HEK293 (cell line): ENCODE measurements around the gene SCN7A.

Experiments used
- CTCF ChIA-PET: fragments of 350-600 bp; formaldehyde crosslinking; extraction: SDS; loops from one replicate; lab custom pipeline; 2021; ENCODE audit warnings: antibody characterized with exemption; lab: Yijun Ruan, JAX
- POLR2A ChIA-PET: fragments of 300-600 bp; formaldehyde crosslinking; extraction: SDS; loops from one replicate; lab custom pipeline; 2020; ENCODE audit warnings: antibody characterized with exemption, inconsistent platforms; lab: Yijun Ruan, JAX
- H3K27ac ChIP-seq: fragments of 200-500 bp; sonication (Bioruptor generic); 2 replicates; pipeline ENCODE4 v1.5.1; 2014; ENCODE audit warnings: low read depth, low read length, control low read depth, inconsistent platforms; ENCODE audit errors: extremely low read depth
- H3K36me3 ChIP-seq, 2 experiments: fragments of 200-500 bp in 1 of 2; sonication (Bioruptor generic) in 1 of 2; 1 replicate in 1 of 2; 2 replicates in 1 of 2; pipeline ENCODE4 v1.5.1; 2014 to 2017; ENCODE audit warnings: inconsistent platforms in 2 of 2, low read length in 2 of 2; ENCODE audit not compliant: control insufficient read depth in 2 of 2, insufficient read depth in 1 of 2
- H3K4me1 ChIP-seq: fragments of 200-500 bp; sonication (Bioruptor generic); 2 replicates; pipeline ENCODE4 v1.5.1; 2014; ENCODE audit warnings: mild to moderate bottlenecking, low read length, inconsistent platforms; ENCODE audit not compliant: control insufficient read depth, insufficient read depth
- H3K4me3 ChIP-seq: 2 replicates; pipeline ENCODE4 v1.5.1; 2011; ENCODE audit warnings: low read depth, mild to moderate bottlenecking, control low read depth, low read length, moderate library complexity
- H3K9me3 ChIP-seq: fragments of 200-500 bp; sonication (Bioruptor generic); 2 replicates; pipeline ENCODE4 v1.5.1; 2014; ENCODE audit warnings: low read depth, low read length, inconsistent platforms; ENCODE audit not compliant: control insufficient read depth, insufficient read depth
- KLF10 ChIP-seq: fragments of 450-650 bp; IDR thresholded peaks from 2 replicates; pipeline ENCODE4 v1.5.1; 2018; ENCODE audit warnings: missing biosample characterization, mild to moderate bottlenecking, missing genetic modification characterization
- OSR2 ChIP-seq: fragments of 450-650 bp; formaldehyde crosslinking; IDR thresholded peaks from 2 replicates; pipeline ENCODE4 v1.5.1; 2016; ENCODE audit warnings: missing biosample characterization, missing genetic modification characterization
- REPIN1 ChIP-seq: fragments of 450-650 bp; formaldehyde crosslinking; IDR thresholded peaks from 2 replicates; pipeline ENCODE4 v1.5.1; 2017; ENCODE audit warnings: missing biosample characterization, missing genetic modification characterization, low read depth
- SP2 ChIP-seq: fragments of 450-650 bp; formaldehyde crosslinking; IDR thresholded peaks from 2 replicates; pipeline ENCODE4 v1.5.1; 2016; ENCODE audit warnings: missing biosample characterization, missing genetic modification characterization
- WT1 ChIP-seq: fragments of 450-650 bp; formaldehyde crosslinking; IDR thresholded peaks from 2 replicates; pipeline ENCODE4 v1.5.1; 2016; ENCODE audit warnings: missing biosample characterization, missing genetic modification characterization
- ZBTB1 ChIP-seq: fragments of 450-650 bp; formaldehyde crosslinking; IDR thresholded peaks from 2 replicates; pipeline ENCODE4 v1.5.1; 2016; ENCODE audit warnings: missing biosample characterization, missing genetic modification characterization
- ZBTB17 ChIP-seq: fragments of 450-650 bp; formaldehyde crosslinking; IDR thresholded peaks from 2 replicates; pipeline ENCODE4 v1.5.1; 2016; ENCODE audit warnings: missing biosample characterization, missing genetic modification characterization
- ZBTB20 ChIP-seq: fragments of 450-650 bp; formaldehyde crosslinking; IDR thresholded peaks from 2 replicates; pipeline ENCODE4 v1.5.1; 2016; ENCODE audit warnings: missing biosample characterization, missing genetic modification characterization
- ZBTB8A ChIP-seq: fragments of 450-650 bp; formaldehyde crosslinking; IDR thresholded peaks from 2 replicates; pipeline ENCODE4 v1.5.1; 2016; ENCODE audit warnings: missing biosample characterization, missing genetic modification characterization
- ZFP41 ChIP-seq: fragments of 450-650 bp; formaldehyde crosslinking; IDR thresholded peaks from 2 replicates; pipeline ENCODE4 v1.5.1; 2016; ENCODE audit warnings: missing biosample characterization, missing genetic modification characterization, borderline replicate concordance
- ZFP69B ChIP-seq: fragments of 450-650 bp; formaldehyde crosslinking; IDR thresholded peaks from 2 replicates; pipeline ENCODE4 v1.5.1; 2016; ENCODE audit warnings: missing biosample characterization, missing genetic modification characterization
- ZNF121 ChIP-seq: fragments of 450-650 bp; formaldehyde crosslinking; IDR thresholded peaks from 2 replicates; pipeline ENCODE4 v1.5.1; 2016; ENCODE audit warnings: missing biosample characterization, missing genetic modification characterization
- ZNF133 ChIP-seq: fragments of 450-650 bp; formaldehyde crosslinking; IDR thresholded peaks from 2 replicates; pipeline ENCODE4 v1.5.1; 2016; ENCODE audit warnings: missing biosample characterization, missing genetic modification characterization
- ZNF510 ChIP-seq: fragments of 450-650 bp; formaldehyde crosslinking; IDR thresholded peaks from 2 replicates; pipeline ENCODE4 v1.5.1; 2018; ENCODE audit warnings: mild to moderate bottlenecking, missing genetic modification characterization, missing biosample characterization; ENCODE audit not compliant: insufficient replicate concordance
- ZNF792 ChIP-seq: fragments of 450-650 bp; formaldehyde crosslinking; IDR thresholded peaks from 2 replicates; pipeline ENCODE4 v1.5.1; 2016; ENCODE audit warnings: missing biosample characterization, missing genetic modification characterization
- ZSCAN16 ChIP-seq: fragments of 450-650 bp; formaldehyde crosslinking; IDR thresholded peaks from 2 replicates; pipeline ENCODE4 v1.5.1; 2016; ENCODE audit warnings: missing biosample characterization, missing genetic modification characterization
- TF ChIP-seq, protein P1 (sequence below): fragments of 450-650 bp; formaldehyde crosslinking; IDR thresholded peaks from 2 replicates; pipeline ENCODE4 v1.5.1; 2016; ENCODE audit warnings: missing biosample characterization, missing genetic modification characterization
- TF ChIP-seq, protein P2 (sequence below): IDR thresholded peaks from 2 replicates; pipeline ENCODE4 v1.6.1; 2011; ENCODE audit warnings: mild to moderate bottlenecking, low read depth, low read length, borderline replicate concordance
- TF ChIP-seq, protein P3 (sequence below): fragments of 450-650 bp; formaldehyde crosslinking; IDR thresholded peaks from 2 replicates; pipeline ENCODE4 v1.5.1; 2017; ENCODE audit warnings: missing biosample characterization, missing genetic modification characterization
- TF ChIP-seq, protein P4 (sequence below): fragments of 450-650 bp; formaldehyde crosslinking; IDR thresholded peaks from 2 replicates; pipeline ENCODE4 v1.5.1; 2016; ENCODE audit warnings: missing biosample characterization, missing genetic modification characterization

The SCN7A gene

DNA sequence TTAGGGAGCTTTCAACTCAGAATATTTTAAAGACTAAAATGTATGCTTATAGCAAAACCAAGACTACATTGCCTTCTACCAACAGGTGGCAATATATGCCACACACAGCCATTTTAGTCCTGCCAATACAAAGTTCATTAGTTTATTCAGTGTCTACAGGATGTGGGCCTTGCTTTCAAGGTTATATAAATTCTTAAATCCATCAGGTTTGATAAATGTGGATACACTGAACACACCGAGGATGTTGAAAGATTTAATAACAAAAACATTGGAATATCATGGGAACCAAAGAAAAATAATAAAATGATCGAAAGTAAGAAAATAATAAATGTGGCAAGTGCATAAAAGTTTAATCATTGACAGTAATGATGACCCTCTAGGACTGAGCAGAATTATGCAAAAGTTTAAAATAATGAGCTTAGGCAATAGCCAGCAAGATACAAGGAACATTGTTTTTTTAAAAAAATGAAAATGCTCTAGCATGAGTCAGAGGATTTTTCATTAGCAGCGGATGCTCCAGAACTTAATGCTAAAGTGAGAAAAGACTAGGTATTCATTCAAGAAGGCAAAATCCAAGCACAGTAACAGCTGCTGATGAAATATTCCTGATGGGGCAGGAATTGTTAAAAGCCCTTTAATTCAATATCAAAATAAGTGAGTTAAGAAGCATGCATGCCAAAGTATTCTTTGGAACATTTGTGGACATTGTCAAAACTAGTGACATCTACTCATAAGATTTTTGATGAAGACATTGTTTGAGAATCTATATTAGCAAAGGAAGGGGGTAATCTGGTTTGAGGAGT is 132.5 kb downstream of the SCN7A start (continued):
- TF ChIP-seq, protein P1, sequence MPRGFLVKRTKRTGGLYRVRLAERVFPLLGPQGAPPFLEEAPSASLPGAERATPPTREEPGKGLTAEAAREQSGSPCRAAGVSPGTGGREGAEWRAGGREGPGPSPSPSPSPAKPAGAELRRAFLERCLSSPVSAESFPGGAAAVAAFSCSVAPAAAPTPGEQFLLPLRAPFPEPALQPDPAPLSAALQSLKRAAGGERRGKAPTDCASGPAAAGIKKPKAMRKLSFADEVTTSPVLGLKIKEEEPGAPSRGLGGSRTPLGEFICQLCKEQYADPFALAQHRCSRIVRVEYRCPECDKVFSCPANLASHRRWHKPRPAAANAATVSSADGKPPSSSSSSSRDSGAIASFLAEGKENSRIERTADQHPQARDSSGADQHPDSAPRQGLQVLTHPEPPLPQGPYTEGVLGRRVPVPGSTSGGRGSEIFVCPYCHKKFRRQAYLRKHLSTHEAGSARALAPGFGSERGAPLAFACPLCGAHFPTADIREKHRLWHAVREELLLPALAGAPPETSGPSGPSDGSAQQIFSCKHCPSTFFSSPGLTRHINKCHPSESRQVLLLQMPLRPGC (tag by site-specific recombination): no peak

DNA sequence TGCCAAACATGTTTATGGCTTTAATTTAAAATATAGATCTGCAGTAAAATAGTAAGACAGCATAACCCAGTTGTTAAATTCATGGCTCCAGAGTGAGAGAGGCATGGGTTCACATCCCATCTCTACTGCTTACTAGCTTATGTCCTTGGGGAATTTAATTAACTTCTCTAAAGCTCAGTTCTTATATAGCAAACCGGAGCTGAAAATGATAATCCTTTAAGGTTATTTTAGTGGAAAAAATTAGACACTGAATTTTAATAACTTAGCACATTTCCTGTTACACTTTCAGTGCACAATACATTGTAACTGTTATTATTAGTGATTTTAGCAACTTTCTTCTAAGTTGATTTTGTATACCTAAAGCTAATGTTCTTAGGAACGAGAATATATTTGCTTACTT is 133.1 kb downstream of the SCN7A start:
- ChIA-PET CTCF (interaction anchor here (0.6 to 3.0 kb wide), 28 partner anchors 10 to 1150 kb away, joined by 3 to 25 read pairs (median 4); partner anchors contain the start of gene SCN9A), POLR2A (no interaction called here)
- H3K9me3 ChIP-seq: no peaks in the 10 kb centered on the region
- no peak overlapping the region for H3K4me3 ChIP-seq
- TF ChIP-seq KLF10 (tag by site-specific recombination) (no peak), ZBTB17 (tag by site-specific recombination) (no peak), ZFP41 (tag by site-specific recombination) (no peak), ZNF792 (tag by site-specific recombination) (no peak), OSR2 (tag by site-specific recombination) (no peak), ZBTB8A (tag by site-specific recombination) (no peak), ZSCAN16 (tag by site-specific recombination) (no peak), ZBTB20 (tag by site-specific recombination) (no peak)
- H3K27ac ChIP-seq: no peak overlapping the region
- no peaks in the 10 kb centered on the region for H3K36me3 ChIP-seq
- peaks cover 5% of the 10 kb centered on the region for H3K4me1 ChIP-seq

DNA sequence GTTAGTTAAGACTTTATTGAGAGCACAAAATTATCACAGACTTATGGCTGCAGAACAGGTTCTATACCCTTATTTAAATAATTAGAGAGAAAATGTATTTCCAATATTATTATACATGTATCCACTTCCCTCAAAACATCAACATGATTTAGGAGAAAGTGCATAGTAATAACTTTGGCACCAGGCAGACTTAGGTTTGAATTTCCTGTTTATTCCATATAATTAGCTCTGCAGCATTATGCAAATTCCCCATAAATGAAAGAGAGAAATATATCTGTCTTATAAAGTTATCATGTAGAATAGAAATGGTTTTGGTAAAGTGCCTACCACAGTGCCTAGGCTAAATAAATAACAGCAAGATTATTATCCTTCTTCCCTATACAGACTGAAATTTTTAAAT is 133.6 kb downstream of the SCN7A start:
- POLR2A ChIA-PET: no interaction called here
- CTCF ChIA-PET: interaction anchor here (0.5 to 3.0 kb wide), 20 partner anchors 9 to 584 kb away, joined by 3 to 25 read pairs (median 6); partner anchors contain the start of gene SCN9A

More for the DNA sequence above, 133.6 kb downstream of the SCN7A start:
- Histone ChIP-seq H3K4me3 (no peak overlapping the region), H3K36me3 (no peaks in the 10 kb centered on the region), H3K4me1 (0 out of 2 replicates have a peak, but pooled peaks cover 3% of the 10 kb centered on the region), H3K27ac (no peak overlapping the region), H3K9me3 (no peaks in the 10 kb centered on the region)
- TF ChIP-seq SP2 (tag by site-specific recombination) (no peak), ZNF133 (tag by site-specific recombination) (no peak), ZNF510 (no peak), REPIN1 (tag by site-specific recombination) (no peak), WT1 (tag by site-specific recombination) (no peak), ZFP69B (no peak), ZNF121 (no peak), ZBTB1 (tag by site-specific recombination) (no peak)
- TF ChIP-seq, protein P2, sequence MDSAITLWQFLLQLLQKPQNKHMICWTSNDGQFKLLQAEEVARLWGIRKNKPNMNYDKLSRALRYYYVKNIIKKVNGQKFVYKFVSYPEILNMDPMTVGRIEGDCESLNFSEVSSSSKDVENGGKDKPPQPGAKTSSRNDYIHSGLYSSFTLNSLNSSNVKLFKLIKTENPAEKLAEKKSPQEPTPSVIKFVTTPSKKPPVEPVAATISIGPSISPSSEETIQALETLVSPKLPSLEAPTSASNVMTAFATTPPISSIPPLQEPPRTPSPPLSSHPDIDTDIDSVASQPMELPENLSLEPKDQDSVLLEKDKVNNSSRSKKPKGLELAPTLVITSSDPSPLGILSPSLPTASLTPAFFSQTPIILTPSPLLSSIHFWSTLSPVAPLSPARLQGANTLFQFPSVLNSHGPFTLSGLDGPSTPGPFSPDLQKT: no peak
- TF ChIP-seq, protein P3, sequence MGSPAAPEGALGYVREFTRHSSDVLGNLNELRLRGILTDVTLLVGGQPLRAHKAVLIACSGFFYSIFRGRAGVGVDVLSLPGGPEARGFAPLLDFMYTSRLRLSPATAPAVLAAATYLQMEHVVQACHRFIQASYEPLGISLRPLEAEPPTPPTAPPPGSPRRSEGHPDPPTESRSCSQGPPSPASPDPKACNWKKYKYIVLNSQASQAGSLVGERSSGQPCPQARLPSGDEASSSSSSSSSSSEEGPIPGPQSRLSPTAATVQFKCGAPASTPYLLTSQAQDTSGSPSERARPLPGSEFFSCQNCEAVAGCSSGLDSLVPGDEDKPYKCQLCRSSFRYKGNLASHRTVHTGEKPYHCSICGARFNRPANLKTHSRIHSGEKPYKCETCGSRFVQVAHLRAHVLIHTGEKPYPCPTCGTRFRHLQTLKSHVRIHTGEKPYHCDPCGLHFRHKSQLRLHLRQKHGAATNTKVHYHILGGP (tag by site-specific recombination): no peak
- TF ChIP-seq, protein P4, sequence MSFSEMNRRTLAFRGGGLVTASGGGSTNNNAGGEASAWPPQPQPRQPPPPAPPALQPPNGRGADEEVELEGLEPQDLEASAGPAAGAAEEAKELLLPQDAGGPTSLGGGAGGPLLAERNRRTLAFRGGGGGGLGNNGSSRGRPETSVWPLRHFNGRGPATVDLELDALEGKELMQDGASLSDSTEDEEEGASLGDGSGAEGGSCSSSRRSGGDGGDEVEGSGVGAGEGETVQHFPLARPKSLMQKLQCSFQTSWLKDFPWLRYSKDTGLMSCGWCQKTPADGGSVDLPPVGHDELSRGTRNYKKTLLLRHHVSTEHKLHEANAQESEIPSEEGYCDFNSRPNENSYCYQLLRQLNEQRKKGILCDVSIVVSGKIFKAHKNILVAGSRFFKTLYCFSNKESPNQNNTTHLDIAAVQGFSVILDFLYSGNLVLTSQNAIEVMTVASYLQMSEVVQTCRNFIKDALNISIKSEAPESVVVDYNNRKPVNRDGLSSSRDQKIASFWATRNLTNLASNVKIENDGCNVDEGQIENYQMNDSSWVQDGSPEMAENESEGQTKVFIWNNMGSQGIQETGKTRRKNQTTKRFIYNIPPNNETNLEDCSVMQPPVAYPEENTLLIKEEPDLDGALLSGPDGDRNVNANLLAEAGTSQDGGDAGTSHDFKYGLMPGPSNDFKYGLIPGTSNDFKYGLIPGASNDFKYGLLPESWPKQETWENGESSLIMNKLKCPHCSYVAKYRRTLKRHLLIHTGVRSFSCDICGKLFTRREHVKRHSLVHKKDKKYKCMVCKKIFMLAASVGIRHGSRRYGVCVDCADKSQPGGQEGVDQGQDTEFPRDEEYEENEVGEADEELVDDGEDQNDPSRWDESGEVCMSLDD (tag by site-specific recombination): no peak
- TF ChIP-seq, protein P1 (tag by site-specific recombination): no peak
